Activated CD8-positive, alpha-beta memory T cell treated with anti-CD3 and anti-CD28 coated beads for 1 hour (primary cell): ENCODE results near the gene OTUB2.

ENCODE experiments used
- DNase-seq, 2 donors: peaks; one replicate each; pipeline ENCODE4 v3.0.0-alpha.2; 2020; ENCODE audit warnings: low read depth in 1 of 2; ENCODE audit errors: extremely low read depth in 1 of 2

OTUB2 gene

DNA sequence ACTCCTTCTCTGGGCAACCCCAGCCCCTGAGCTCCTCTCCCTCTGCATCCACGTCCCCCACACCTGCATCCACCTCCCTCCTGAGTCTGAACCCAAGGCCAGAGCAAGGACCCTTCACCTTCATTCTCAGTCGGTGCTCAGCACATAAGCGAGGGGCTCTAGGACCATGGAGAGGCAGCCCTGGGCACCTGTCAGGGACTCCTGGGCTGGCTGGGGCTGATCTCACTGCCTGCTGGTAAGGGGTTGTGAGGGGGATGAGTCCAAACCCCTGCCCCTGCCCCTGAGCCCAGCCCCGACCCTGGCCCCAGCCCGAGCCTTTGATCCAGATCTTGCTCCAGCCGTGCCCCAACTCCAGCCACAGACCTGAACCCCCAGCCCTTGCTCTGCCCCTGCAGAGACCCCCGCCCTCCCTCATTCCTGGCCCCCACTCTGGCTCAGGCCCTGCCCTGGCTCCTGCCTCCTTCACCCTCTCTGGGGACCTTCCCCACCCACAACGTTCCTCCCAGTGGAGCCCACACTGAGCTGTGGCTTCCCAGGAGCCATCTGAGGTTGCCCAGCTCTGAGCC, 29.9 kb upstream of the OTUB2 start:
- DNase-seq: no peak

DNA sequence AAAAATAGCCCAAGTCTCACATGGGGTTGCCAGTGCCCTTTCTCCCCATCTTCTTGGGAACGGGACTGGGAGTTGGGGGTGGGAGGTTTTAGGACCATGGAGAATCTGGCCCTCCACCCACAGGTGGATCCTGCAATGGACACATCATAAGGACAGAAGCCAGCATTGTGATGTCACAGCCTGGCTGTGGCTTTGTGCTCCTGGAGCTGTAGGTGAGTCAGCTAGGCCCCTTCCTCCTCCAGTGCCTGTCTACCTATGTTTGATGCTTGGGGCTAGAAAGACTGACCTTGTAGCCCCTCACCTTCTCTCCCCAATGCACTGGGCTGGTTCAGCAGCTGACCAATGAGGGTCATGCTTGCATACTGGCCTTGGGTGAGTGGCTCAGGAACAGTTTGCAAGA, 29.1 kb upstream of the OTUB2 start, which contains the start of gene CCDC197:
Gene CCDC197, plus strand, starts transcription at position 220 of the 400 bp plus-strand sequence. CDS start 831 bp downstream, outside the sequence.
- no peak for DNase-seq

DNA sequence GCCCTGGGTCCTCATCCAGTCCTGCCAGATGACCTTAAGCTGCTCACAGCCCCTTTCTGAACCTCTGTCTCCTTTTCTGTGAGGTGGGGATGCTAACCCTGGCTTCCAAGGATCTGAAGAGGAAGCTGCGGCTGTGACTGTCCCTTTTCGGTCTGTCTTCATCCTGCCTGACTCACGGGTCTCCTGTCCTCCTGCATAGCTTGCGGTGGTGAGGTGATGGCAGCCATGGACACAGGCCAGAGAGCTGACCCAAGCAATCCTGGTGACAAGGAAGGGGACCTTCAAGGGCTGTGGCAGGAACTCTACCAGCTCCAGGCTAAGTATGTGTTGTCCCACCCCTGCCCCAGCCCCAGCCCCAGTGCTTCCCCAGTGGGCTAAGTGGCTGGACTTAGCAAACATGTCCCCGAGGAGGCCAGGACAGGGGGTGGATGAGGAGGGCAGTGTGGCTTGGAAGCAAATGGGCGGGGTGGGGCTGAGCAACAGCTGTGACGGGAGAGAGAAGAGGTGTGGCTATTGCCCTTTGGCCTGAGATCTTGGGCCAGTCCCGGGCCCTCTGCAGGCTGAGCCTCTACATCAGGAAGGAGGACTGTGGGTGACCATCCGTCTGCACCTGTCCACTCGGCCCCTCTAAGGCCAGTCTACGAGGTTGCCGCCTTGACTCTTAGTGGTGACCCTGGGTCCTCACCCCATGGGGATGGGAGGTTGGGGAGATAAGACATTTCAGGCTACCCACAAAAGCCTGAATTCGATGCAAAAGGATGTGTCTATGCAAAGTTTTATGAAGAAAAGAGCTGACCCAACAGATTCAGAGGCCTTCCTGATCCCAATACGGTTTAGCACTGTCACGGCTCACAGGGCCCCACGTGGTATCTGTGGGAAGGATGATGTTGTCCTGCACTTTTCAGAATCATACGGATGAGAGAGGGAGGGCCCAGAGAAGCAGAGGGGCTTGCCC, 27.9 kb upstream of the OTUB2 start:
- DNase-seq: no peak

DNA sequence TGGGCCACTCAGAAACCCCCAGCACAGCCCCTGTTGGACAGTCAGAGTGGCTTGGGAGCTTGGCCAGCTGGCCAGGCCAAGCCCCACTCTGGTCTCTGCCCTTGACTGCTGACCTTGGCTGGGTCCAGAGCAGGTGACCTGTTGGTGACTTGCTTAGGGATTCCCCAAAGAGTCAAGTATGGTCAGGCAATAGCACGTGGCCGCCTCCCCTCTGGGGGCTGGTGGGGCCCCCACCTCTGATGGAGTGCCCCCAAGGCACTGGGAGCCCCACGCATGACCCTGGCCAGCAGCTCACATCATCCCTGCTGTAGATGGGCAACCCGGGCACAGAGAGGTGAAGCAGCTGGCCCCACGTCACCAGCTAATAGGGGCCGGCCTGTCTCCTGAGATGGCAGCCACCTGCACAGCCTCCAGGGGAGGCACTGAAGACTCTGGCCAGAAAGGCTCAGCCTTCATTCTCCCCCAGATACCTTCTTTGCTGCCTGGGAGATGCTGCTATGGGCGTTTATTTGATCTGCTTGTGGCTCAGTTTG, 27.2 kb upstream of the OTUB2 start:
- no peak for DNase-seq

DNA sequence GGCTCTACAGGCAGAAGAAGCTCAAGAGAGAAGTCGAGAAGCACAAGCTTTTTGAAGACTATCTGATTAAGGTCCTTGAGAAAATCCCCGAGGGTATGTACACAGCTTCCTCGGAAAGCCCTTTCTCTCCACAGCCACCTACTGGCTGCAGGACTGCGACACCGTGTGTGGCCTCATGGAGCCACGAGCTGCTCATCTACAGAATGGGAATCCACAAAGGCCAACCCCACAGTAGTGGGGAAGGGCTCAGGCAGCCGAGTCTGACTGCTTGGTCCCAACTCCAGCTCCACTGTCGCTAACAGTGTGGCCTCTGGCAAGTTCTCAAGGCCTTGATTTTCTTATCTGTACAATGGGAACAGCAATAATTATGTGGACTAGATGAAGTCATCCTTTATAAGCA, 26.6 kb upstream of the OTUB2 start:
- no peak for DNase-seq

DNA sequence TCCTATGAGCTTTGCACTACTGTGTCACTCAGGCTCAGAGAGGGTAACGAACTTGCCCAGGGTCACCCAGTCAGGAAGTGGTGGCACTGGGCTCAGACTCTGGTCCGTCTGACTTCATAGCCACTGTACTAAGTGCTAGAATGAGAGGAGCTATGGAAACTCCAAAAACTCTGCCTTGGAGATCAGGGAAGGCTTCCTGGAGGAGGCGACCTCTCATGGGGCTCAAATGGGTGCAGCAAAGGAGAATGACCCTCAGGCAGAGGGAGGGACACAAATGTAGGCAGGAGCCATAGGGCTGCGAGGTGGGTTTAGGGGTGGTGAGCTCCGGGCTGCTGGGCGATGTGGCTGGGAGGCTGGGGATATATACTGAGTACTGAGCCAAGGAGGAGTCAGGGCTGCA, 25.9 kb upstream of the OTUB2 start:
- DNase-seq: no peak

DNA sequence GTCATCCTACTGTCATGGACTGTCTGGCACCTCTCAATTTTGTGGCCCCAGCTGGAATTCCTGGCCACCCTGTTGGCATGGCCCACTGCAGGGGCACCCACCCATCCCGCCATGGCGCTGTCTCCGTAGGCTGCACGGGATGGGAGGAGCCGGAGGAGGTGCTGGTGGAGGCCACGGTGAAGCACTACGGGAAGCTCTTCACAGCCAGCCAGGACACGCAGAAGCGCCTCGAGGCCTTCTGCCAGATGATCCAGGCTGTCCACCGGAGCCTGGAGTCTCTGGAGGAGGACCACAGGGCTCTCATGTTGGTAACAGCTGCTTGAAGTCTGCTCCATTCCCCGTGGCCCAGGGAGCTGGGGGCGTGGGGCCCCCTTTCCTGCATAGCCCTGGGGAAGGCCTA, 25.1 kb upstream of the OTUB2 start:
- DNase-seq: no peak

DNA sequence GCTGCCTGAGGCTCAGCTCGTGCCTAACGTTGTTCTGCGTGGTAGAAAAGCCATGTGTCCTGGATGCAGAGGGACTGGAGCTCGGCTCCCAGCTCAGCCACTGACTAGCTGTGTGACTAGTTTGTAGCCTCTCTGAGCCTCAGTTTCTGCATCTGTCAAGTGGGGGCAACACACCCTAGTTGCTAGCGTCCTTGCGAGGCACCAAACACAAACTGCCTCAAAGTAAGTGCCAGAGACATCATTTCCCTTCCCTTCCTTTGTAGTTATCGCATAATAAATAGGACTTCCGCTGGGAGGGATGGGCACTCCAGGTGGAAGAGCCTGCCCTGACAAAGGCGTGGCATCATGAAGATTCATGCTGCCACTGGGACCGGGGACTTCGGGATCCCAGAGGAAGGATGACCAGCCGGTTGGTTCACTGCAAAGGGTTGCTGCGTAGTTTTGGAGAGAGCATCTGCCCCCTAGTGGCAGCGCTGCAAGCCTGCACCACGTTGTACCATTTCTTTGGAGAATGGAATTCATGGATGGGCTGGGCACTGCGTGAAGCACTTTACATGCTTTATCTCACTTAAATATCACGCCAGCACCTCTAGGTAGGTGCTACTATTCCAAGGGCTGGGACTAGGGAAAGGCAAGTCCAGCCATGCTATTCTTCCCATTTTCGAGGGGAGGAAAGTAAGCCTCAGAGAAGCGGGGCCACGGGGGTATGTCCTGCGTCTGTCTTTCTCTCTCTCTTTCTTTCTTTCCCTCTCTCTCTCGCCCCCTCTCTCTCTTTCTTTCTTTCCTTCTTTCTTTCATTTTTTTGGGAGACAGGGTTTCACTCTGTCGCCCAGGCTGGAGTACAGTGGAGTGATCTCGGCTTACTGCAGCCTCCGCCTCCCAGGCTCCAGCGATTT, 24.4 kb upstream of the OTUB2 start:
- DNase-seq: peak; percentile 18 to 40

DNA sequence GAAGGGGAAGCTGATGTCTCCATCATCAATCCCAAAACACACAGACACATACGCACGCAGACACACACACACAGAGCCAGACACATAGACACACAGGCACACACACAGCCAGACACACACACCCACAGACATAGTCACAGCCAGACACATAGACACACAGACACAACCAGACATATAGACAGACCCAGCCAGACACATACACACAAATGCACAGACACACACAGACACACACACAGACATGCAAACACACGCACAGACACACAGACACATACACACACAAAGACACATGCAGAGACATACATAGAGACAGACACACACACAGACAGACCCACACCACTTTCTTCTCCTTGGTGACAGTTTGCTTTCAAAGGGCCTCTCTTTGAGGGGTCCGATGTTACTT, 22.7 kb upstream of the OTUB2 start:
- no peak for DNase-seq

DNA sequence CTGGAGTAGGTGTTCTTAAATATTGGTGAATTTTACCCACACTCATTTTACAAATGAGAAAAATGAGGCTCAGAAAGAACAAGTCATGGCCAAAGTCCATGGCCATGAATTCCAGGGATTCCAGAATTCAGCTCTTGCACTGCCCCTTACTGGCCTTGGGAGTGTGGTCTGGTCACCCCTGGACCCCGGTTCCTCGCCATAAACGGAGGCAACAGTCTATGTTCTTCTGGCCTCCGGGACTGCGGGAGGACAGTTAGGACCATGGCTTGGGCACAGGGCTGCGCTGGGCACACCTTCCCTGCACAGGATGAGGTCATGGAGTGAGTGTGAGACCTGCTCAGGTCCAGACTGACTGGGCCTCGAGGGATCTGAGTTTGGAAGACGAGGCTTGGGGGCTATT, 22.1 kb upstream of the OTUB2 start:
- no peak for DNase-seq

DNA sequence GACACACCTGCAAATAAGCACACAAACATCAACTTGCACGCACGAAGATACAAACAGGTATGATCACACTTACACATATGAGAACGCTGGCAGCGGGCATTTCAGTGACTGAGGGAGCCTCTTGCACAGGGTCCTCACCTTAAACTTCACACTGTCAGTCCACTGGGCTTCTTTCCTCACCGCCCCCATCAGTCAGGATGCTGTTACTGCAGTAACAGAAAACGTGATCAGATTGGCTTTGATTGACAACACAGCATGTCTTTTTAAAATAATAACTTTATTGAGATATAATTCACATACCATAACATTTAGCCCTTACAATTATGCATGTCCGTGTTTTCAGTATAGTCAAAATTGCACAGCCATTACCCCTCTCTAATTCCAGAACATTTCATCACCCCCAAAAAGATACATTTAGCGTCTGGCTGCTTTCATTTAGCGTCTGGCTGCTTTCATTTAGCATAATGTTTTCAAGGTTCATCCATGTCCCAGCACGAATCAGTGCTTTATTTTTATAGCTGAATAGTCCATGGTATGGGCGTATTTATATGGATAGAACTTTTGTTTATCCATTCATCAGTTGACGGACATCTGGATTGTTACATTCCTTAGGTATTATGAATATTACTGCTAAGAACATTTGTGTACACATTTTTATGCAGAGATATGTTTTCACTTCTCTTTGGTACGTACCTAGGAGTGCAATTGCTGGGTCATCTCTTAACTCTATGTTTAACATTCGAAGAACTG, 20.6 kb upstream of the OTUB2 start:
- no peak for DNase-seq

DNA sequence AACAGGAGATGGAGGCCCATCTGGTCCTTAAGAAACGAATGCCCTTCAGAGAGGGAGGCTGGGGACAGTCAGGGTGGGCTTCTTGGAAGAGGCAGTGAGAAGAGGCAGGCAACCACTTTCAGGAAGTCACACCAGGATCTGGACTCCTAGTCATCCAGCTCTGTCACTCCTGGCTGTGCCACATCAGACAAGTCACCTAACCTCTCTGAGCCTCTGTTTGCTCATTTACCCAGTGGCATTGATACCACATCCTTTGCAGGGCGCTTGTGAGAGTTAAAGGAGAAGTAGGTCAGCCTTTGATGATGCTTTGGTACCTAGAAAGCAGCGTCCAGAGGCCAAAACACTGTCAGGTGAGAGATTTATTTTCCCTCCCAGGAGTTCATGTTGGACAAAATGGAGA, 17.9 kb upstream of the OTUB2 start:
- DNase-seq: no peak

DNA sequence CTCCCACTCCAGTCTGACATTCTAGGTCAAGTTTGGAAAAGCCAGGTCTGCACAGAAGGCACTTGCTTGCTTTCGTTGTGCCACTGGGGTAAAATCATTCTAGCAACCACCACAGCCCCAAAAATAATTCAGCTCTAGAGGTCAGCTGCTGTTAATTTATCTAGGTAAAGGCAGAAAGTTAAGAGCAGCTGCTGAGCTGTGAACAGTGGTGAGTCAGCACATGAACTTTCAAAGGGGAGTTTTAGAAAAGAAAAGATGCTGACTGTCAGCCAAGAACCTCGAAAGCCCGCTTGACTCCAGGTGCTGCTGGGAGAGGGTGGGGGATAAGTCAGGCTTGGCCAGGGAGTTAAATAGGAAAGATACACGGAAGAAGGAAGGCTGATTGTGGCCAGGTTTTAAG, 16.4 kb upstream of the OTUB2 start:
- no peak for DNase-seq

DNA sequence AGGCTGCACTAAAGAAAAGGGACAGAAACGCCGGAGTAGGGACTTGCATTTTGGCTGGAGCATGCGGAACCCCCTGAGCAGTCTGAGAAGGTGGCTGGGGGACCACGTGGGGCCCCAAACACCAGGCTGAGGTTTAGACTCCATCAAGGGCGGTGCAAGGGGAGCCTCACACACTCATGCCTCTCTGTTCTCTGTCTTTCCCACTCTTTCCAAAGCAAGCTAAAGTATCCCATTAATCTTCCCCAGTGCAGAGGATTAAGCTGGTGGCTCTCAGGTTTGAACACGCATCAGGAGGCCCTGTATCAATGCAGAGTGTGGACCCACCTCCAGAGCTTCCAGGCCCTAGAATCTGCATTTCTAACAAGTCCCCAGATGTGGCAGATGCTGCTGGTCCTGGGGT, 15.5 kb upstream of the OTUB2 start:
- no peak for DNase-seq

DNA sequence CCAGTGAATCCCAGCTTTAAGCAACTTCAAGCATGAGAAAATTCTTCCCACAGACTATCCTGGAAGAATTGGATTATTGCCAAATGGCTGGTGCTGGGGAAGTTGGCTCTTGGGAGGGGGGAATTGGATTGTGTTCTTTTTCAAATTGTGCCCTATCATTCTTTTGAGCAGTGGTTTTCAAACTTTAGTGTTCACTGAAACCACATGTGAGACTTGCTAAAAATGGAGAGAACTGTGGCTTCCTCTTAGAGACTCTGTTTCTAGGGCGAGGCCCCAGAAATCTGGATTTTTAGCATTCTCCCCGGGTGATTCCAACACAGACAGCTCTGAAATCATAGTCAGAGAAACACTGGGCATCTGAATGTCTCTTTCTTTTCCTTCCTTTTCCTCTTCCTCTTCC, 14.3 kb upstream of the OTUB2 start:
- DNase-seq: no peak

DNA sequence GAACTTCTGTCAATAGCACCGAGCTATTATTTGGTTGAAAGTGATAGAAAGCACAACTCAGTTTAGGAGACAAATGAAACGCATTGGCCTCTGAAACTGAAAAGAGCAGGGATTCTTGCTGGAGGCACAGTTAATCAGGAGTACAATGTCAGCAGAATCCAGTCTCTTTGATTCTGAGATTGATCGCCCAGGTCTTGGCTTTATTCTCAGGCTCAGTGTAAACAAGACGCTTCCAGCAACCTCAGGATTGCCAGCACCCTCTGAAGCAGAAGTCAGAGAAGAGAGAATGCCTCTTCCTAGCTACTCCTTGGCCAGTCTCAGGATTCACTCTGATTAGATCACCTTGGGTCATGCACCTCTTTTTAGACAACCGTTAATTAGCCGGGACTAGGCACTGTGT, 11.8 kb upstream of the OTUB2 start:
- DNase-seq: no peak

DNA sequence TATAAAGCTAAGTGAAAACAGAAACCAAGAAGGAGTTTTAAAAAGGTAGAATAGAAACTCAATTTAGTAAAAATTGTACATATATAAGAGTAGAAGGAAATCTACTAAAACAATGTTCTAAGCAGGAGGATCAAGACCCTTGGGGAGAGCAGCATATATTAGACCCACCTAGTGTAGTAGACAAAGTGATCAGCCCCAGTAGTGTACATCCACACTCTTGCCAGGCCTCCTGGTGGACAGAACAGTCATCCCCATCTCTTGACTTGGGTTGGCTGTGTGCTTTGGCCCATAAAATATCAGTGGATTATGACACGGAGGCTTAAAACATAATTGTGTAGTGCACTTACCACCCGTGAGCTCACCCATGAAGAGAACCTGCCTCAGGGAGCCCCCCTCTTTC, 10.9 kb upstream of the OTUB2 start:
- no peak for DNase-seq

DNA sequence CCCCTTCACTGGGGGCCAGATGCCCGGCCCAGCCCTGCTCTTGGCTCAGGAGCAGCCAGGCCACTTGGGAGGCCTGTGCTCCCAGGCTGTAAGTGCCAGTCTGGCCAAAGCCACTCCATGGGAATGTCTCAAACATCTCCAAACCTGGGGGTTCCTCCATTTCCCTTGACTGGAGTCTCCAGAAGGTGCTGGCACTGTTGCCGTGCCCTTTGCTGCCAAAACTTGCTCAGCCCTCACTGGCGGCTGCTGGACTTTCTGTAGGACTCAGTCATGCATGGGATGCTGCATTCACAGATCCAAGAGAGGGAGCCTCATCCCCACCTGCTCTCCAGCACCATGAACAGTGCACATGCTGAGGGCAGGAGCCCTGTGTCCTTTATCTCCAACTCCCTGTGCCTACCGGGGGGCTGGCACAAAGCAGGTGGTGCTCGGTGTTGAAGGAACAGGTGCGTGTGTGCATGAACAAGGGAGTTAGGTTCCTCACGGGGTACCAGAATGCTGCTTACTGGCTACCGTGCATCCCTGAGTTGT, 9.6 kb upstream of the OTUB2 start:
- no peak for DNase-seq

DNA sequence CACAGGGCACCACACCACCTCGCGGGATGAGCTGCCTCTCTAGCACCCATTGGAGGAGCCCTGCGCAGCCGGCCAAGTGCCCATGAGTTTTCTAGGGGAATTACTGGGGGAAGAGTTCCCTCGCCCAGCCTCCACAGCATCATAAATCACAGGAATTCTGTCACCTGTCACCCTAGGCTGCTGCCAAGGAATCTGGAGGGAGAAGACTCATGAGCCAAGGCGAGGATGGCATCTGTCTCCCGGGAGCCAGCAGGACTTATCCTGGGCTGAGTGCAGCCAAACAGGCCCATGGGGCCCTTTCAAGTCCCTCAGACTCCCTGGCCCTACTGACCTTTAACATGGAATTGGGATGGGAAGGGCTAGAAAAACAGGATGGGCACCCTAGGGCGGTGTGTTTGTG, 7.8 kb upstream of the OTUB2 start:
- no peak for DNase-seq

DNA sequence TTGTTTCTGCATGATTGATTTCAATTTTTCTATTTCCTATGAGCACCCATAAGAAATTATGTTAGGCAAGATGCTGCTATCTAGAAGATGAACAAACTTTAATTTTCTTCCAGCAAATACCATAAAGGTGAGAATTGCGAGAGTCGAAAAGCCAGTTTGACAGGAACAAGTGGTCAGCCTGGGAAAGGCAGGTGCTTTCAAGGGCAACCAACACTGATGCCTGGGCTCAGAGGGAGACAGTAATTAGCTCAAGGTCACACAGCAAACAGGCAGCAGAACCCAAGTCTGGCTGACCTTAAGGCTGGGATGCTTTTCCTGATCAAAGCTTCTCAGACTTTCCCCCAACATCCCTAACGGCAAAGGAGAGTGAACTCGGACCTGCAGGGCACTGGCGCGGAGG, 6.8 kb upstream of the OTUB2 start:
- DNase-seq: no peak
